Muscle of back (tissue), 11 donors: ENCODE results near the gene METAP1. TPM values are rescaled to one million over a fixed set of nuclear protein-coding genes. Genes with fewer than 3 reads are reported as not detected.
"Not testable (repeated sequence)": the region's sequence is repeated elsewhere in the genome, so short reads cannot be mapped to it uniquely, and the experiment has no call there.

ENCODE experiments used
- DNase-seq, 3 donors: peaks; one replicate each; pipeline versions ENCODE4 v3.0.0 to v3.0.0-alpha.2; 2013
- polyA plus RNA-seq, 10 donors: library from polyadenylated mRNA; unstranded; fragments of 120-200 nt; gene quantifications; one replicate each; pipeline ENCODE4 v1.2.1, GENCODE V29; 2013; ENCODE audit not compliant: insufficient read length in 10 of 10

Gene METAP1
- polyA plus RNA-seq, 10 donors = 24.3 to 36.1 (median 29.5) TPM

GRCh38 chr4:99090481-99091215 lies 95.1 kb downstream of the METAP1 start:
- peak in 2 of 3 donors; percentile 71 to 81 for DNase-seq

DNA sequence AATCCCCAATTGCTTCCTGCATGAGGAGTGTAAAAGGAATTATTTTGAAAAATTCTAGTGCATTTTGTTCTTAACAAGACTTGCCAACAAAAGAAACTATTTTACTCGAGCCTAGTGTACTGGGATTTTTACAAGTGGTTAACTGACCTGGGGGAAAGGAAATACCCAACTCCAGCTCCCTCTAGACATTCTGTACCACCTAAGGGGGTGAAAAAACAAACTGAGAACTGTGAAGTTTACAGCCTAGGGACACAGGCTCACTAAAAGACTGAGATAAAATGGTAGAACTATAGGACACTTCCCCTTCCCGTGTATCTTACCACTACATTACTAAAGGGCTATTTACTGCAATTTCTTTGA lies 95.7 kb downstream of the METAP1 start:
- no peak for DNase-seq

DNA sequence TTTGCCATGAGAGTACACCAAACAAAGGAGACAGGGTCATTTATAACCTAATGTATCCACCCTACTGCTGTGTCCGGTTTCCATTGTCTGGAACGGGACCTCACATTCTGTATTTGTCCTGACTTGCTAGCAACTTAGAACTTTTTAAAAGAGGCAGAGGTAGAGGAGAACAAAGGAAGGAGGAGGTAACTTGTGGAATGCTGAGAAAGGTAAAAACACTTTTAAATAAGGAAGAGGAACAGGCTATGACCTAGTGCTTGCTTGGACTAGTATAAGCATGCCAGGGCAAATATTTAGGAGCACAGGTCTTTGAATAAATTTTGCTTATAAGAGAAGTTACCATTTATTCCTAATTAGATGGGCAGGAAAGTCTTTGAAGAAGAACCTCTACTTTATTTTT lies 96.3 kb downstream of the METAP1 start:
- not testable (repeated sequence) for DNase-seq

DNA sequence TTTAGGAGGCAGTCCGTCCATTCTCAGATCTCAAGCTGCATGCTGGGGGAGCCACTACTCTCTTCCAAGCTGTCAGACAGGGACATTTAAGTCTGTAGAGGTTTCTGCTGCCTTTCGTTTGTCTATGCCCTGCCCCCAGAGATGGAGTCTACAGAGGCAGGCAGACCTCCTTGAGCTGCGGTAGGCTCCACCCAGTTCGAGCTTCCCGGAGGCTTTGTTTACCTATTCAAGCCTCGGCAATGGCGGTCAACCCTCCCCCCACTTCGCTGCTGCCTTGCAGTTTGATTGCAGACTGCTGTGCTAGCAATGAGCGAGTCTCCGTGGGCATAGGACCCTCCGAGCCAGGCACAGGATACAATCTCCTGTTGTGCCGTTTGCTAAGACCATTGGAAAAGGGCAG lies 103.8 kb downstream of the METAP1 start:
- DNase-seq = no peak

DNA sequence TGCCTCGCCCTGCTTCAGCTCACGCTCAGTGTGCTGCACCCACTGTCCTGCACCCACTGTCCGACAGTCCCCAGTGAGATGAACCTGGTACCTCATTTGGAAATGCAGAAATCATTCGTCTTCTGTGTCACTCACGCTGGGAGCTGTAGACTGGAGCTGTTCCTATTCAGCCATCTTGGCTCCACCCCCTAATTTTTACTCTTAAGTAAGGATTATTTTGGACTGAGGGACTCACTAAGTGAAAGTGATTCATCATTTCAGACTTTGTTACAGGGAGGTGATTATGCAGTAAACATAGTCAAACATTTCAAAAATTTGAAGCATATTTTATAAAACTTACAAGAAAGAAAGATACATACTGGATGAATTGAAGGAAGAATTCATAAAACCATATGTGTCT lies 104.3 kb downstream of the METAP1 start:
- not testable (repeated sequence) for DNase-seq

GRCh38 chr4:99100876-99101275 lies 105.4 kb downstream of the METAP1 start:
- no peak for DNase-seq

DNA sequence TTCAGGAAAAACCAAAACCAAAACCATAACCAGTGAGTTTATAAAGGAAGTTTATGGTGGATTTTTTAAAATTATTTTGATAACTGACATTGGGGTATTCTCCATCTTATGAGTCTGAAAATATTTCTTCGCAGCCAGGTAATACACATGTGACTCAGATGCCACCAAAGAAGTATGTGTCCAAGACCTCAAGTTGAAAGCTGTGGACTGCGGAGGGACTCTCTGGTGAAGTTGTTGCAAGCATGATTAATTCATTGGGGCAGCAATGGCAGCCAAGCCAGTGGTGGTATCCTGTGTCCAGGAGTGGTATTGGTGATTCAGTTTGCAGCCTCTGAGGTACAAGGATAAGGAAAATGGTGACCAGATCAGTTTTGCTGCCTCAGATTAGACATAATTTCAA lies 107.1 kb downstream of the METAP1 start:
- no peak for DNase-seq

DNA sequence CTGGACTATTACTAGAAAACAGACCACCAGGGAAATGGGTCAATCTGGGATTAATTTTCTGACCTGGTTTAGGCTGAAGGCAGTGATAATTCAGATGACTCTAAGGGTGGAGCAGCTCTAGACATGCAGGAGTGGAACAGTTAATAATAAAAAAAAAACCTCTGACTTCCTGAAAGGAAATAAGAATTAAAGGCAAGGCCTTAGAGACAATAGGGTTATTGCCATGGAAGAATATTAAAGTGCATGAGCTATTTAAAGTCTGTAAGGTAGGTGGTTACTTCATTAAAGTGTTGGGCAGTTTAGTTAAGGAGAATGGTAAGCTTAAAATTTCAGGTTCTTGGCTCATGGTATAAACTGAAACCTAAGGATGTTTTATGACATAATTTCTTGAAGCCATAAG lies 107.6 kb downstream of the METAP1 start:
- DNase-seq = no peak

DNA sequence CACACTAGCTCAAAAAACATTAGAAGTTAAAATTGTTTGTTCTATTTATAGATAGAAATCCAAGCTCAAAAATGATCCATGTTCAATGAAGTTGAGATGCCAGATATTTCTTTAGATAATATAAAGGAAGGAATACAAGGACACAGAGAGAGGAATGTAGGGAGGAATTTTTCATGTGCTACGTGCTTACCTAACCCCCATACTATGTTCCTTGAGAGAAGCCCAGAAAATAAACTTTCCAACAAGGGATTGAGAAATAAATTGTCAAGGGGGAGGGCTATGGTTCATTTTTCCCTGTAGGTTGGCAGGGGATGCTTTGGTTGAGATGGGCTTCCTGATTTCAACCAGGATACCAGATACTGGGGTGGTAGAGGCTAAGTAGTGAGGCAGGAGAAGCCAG lies 108.6 kb downstream of the METAP1 start:
- DNase-seq = no peak

- DNase-seq = not testable (repeated sequence)
Observed at GRCh38 chr4:99109286-99109685, 113.8 kb downstream of the METAP1 start.

Other genes starting within 250 kb of the METAP1 start
- gene EIF4E, start 66.6 kb upstream of the METAP1 start, polyA plus RNA-seq = 10 to 100 TPM; 52.6 to 80.0 (median 60.8) TPM
- 100 to 1,000 TPM in 9 of 10 donors, 10 to 100 TPM in 1; 87.7 to 122 (median 109) TPM for gene ADH5, start 93.1 kb downstream of the METAP1 start, polyA plus RNA-seq
- under 1 TPM in 2 of 10 donors, not detected in 8; 0.14 to 0.29 TPM for gene ADH4, start 148.6 kb downstream of the METAP1 start, polyA plus RNA-seq
- gene ADH6, start 223.5 kb downstream of the METAP1 start, polyA plus RNA-seq = 1 to 10 TPM in 5 of 10 donors, under 1 TPM in 5; 0.27 to 2.9 (median 1.1) TPM